HG03139 (cell line): Measurements from ENCODE around the gene RGS2.

Experiments
- ATAC-seq: cut with Tn5 transposase; IDR thresholded peaks from one replicate; pipeline ENCODE4 v1.9.1; 2021; ENCODE audit not compliant: unreplicated experiment

Gene RGS2

DNA sequence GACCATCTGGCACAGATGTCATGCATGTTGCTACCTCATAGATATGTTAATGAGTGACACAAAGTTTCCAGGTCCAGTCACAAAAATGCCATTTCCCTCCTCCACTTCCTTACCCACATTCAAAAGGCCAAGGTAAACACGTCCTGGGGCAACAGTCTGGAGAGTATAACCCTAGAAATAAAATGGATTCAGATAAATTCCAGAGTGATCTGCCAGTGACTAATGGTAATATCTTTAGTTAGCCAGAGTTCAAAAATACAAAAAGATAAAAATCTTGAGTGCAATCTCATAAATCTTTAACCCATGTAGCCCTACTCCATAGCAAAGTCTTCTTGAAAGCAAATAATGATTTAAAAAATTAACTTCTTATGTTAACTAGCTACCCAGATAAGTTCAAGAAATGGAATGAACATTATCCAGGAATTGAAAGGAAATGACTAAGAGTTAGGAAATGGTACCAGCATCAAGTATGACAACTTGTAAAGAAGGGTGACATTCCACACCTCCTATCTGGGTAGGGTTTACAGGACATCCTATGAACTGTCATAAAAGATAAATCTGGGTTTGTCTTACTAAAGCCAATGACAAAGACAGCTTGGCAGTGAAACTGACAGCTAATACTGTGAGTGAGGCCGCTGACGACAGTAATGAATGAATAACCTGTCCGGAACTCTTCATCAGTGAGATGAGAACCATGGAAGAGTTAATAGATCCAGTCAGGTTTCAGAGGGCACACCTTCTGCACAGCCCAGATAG, 18.1 kb downstream of the RGS2 start:
- ATAC-seq = no peak

DNA sequence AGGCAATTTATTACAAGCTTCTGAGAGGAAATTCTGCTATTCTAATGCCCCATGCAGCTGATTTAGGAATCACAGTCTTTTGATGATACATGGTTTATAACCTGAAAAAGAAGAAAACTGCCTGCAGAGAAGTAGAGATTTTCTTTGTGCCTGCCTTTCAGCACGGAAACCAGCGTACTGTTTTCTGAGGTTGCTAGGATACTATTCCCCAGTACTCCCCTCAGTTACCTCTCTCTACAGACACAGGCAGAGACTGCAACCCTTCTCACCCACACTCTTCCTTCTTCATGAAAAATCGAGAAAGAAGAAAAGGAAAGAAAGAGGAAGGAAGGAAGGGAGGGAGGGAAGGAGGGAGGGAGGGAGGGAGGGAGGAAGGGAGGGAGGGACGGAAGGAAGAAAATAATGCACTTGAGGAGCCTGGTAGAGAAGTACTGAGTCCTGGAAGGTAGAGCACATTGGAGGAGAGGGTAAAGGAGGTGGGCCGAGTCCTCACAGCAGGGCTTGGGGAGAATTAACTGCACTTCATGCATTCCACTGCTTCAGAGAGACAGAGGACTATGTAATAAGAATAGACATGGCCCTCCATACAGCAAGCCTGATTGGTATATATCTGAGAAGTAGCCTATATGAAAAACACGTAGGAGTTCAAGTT, 21.9 kb downstream of the RGS2 start:
- ATAC-seq = no peak

DNA sequence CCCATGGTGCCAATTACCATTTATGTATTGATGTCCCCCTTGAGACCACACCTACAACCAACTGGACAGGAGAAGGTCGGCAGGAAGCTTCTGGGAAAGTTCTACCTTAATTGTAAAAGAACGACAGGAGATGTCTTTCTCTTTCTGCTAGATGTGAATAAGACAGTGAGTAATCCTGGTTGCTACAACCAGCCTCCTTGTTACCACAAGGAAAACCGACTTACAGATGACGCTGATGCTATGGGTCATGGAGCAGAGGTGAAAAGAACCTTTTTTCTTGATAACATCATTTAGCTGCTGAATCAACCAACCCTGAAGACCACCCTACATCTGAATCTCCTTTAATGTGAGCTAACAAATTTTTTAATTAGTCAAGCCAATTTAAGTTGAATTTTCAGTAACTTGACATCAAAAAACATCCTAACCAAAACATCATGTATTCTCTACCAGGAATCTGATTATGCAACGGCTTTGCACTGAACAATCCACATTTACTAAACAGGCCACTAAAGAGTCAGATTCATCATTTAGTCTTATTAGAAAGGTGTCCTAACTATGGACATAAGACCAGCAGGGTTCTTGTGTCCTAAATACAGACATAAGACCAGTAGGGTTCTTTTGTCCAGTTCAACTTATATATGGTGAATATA, 23.0 kb downstream of the RGS2 start:
- no peak for ATAC-seq

DNA sequence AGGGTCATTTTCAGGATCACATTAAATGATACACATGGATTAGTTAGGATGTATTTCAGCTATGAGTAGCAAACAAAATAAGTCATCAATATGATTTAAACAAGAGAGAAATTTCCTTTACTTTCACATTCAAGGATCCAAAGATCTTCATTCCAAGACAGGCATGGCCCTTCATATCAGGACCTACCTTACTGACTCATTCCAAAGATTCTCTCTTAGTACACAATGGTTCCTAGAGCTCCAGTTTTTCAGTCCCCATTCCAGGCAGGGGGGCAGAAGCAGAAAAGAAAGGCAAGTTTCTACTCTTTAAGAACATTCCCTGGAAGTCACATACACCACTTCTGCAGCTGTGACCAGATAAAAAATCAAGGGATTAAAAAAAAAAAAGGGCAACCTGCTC, 23.7 kb downstream of the RGS2 start:
- ATAC-seq = no peak

DNA sequence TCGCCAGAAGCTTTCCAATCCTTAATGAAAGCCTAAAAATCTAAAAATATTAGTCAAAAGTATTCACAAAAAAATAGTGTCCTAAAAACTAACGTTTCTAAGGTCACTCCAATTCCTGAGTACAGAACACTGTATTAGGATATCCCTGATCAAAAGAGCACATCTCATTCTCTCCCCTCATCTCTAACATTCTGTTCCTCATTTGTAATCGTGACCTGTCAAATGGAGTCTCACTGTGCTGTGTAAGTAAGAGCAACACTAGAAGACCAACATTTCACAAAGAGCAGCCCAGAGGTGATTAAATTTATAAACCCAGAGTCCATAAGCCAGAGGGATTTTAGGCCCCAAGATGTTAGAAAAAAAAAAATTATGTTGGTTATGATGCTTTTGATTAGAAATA, 26.3 kb downstream of the RGS2 start:
- no peak for ATAC-seq

DNA sequence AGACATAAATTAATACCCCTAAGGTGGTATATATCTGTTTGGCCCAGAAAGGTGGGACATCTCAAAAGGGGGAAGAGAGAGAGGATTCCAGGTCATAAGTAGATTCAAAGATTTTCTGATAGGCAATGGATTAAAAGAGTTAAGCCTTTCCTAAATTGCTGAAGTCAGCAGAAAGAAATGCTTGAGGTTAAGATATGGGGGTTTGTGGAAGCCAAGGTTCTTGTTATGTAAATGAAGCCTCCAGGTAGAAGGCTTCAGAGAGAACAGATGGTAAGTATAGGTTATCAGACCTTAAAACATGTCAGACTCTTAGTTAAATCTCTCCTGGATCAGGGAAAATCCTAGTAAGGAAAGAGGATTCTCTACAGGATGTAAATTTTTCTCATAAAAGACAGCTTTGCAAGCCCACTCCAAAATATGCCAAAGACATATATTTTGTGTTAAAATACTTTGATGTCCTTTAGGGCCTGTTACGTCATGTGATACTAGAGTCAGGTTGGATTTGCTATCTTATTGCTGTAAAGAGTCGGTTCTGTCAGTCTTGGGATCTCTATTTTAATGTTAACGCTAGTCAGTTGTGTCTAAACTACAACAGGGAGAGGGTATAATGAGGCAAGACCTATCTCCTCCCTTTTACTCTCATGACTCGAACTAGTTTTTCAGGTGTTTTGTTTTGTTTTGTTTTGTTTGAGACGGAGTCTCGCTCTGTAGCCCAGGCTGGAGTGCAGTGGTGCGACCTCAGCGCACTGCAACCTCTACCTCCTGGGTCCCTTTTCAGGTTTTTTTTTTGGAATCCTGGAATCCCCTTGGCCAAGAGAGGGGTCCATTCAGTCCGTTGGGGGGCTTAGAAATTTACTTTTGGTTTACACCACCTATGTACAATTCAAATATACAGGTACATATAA, 30.6 kb downstream of the RGS2 start:
- no peak for ATAC-seq

DNA sequence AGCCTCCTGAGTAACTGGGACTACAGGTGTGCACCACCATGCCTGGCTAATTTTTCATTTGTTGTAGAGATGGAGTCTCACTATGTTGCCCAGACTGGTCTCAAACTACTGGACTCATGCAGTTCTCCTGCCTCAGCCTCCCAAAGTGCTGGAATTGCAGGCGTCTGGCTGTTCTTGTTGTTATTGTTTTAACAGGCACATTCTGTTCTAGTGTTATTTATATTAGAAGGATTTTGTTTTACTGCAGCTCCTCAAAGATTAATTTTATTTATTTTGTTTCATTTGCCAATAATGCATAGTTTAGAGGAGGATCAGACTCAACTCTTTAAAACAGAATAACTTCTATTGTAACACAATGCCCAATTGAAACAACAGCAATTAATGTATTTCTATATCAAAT, 35.5 kb downstream of the RGS2 start:
- no peak for ATAC-seq

DNA sequence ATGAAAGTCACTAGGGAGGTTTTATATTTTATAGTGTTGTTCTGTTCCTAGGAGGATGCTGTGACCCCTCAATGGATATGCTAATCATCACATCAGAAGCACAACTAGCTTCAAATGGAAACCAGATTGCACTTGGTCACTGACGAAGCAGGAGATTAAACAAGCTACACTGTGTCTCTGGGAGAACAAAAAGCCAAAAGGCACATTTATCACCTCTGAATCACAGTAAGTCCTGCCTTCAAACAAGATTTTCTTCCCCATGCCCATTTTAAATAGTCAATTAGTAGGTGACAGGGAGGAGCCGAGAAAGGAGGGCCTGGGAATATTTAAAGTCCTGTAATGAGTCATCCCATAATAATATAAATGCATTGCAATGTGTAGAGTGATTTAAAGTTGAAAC, 38.1 kb downstream of the RGS2 start:
- ATAC-seq = no peak

DNA sequence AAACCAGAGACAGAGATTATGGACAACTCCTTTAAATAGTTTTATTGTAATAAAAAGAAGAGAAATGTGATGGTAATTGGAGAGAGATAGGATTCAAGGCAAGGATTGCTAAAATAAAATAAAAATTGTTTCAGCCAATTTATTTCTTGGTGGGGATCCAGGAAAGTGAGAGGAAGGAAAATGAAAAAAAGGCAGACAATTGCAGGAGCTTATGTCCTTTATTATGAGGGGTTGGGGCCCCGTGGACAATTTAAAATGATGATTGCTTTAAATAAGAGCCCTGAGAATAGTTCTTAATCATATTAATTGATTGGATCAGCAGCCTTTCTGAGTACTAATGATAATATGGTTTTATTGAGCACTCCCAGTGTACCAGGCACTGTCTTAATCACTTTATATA, 40.2 kb downstream of the RGS2 start:
- ATAC-seq = no peak

DNA sequence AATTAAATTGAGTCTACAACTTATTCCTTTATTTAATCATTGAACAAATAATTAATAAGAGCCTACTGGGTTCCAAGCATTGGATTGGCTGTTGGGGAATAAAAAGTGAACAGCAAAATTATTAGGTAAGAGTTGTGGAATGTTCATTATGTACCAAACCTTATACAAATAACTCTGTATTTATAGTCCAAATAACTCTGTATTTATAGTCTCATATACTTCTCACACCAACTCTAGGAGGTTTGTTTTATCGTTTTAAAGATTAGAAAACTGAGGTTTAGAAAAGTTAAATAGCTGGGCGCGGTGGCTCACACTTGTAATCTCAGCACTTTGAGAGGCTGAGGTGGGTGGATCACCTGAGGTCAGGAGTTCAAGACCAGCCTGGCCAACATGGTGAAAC, 40.6 kb downstream of the RGS2 start:
- ATAC-seq = no peak

DNA sequence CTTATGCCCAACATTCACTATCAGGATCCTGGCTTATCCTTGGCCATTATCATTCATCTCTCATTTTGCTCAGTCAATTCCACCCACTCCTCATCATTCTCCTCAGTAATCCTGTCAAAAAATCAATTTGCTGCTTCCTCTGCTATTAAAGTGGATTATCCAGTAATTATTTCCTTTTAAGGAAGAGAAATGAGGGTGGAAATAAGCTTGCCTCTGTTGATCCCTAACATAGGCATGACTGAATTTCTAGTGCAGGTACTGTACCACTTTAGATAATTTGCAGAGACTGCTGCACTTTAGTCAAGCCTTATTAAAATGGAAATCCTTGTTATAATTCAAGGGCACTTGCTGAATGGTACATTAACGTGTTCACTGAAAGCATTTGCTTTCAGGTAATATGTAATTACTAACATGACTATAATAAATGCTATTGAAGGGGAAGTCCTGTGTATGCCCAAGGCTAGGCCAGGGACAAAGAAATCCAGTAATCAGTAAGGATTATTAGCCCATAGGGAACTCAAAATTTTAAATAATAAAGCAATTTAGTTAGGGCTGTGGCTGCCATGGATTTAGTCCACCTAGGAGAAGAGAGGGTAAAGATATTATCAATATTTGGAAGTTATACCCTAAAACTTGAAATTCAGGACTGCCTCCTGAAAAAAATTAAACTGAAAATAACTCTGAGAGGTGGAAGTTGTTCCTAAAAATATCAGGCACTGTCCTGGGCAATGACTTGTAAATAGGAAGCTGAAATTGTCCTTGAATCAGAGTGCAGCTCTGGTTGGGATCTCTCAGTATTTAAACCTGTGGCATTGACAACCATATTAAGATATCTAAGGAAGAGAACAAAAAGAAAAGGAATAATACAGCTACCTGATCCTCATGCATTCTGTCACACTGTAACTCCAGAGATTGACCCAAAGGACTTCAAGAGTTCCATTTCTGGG, 43.4 kb downstream of the RGS2 start:
- no peak for ATAC-seq

DNA sequence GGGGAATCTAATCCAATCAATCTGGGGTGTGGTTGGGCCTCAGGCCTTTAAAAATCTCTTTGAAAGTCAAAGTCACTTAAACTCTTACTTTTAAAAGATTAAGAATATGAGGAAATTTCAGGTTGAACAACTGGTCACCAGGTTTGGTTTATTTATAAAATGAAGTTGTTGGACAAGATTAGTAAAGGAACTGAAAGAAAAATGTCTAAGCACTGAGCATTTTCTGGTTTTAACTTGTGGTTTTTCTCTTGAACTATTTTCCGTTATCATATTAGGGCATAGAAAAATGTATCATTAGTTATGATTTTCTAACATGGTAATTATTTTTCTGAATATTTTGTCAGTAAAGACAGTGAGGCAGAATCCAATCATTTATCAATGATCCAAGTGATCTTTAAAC, 49.6 kb downstream of the RGS2 start:
- no peak for ATAC-seq

DNA sequence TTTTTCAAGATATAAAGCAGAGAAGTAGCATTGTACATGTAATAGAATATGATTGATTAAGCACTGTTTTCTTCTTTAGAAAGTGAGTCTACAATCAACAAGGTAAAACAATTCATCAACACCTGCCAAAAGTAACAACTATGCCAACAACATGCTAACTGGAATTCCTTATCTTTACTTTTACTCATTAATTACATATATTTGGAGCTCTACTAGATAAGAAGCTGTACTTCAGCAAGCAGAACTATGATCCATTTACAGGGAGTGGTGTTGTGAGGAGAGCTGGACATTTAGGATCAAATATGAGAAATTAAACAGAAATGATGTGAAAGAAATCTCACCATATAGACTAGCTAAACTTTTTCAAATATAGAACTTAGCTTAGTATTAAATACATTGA, 51.0 kb downstream of the RGS2 start:
- ATAC-seq = no peak

DNA sequence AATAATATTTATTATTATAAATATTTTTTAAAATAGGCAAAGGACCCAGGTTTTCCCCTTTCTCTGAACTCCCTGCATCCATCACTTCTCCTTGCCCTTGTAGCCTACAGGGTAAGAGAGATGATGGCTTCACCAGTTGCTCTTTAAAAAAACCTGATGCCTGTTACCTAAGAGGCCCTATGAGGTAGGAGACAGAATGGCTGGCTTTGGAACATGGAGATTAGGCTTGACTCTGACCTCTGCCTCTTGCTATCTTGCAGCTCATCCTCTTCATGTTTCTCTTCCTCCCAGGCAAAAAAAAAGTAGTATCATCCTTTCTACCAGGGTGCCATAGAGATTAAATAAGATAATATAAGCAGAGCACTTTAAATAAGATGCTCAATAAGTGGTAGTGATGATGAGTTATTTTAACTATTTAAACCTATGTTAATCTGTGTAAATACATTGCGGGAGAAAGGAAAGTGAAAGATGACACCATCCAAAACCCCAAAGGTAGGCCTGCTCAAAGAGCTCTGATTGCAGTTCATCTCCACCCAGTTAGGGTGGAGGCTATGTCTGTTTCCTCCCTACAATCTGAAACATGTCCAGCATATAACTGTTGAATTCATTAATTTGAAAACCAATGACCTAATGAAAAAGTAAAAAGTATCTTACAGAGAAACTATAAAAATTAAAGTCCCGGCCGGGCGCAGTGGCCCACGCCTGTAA, 51.8 kb downstream of the RGS2 start:
- no peak for ATAC-seq

DNA sequence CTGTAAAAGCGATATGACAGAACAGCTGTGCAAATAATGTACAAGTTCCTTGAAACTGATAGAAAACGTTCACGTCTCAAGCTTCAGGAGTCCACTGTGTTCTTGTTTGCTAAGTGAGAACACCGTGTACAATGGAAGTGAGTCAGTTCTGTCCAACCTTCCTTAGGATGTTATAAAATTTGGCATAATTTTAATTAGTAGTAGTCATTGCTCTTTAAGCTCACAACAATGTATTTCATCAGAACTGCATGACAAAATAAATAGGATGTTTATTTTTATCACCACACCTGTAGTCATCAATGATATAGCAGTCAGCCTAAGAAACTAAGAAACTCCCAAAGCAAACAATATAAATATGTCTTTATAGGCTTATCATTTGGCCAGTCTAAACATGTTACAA, 53.0 kb downstream of the RGS2 start:
- no peak for ATAC-seq
